Activated CD4-positive, alpha-beta memory T cell treated with anti-CD3 and anti-CD28 coated beads, Interleukin-2, amount 10 ng/mL, durations not matched to agents 7 days and 5 days (primary cell): ENCODE measurements around the gene ISG20L2. TPM values are rescaled to one million over a fixed set of nuclear protein-coding genes. Genes with fewer than 3 reads are reported as not detected.

Experiments used
- CTCF ChIA-PET: fragments of 350-600 bp; sonication (Branson Sonifier 250); formaldehyde crosslinking; loops from one replicate; lab custom pipeline; 2021; ENCODE audit warnings: antibody characterized with exemption, inconsistent platforms; lab: Charles Lee
- POLR2A ChIA-PET: fragments of 350-600 bp; sonication (Branson Sonifier 250); formaldehyde crosslinking; loops from one replicate; lab custom pipeline; 2021; ENCODE audit warnings: antibody characterized with exemption; lab: Charles Lee
- DNase-seq: peaks from one replicate; pipeline ENCODE4 v3.0.0-alpha.2; 2020
- H3K27ac Mint-ChIP-seq: one replicate; pipeline ENCODE4 v1.8.0; 2021; ENCODE audit warnings: mild to moderate bottlenecking, mixed read lengths
- H3K27me3 Mint-ChIP-seq: one replicate; pipeline ENCODE4 v1.8.0; 2021; ENCODE audit warnings: mixed read lengths
- H3K36me3 Mint-ChIP-seq: one replicate; pipeline ENCODE4 v1.8.0; 2021; ENCODE audit warnings: low read depth, mixed read lengths
- H3K4me1 Mint-ChIP-seq: one replicate; pipeline ENCODE4 v1.8.0; 2021; ENCODE audit warnings: mixed read lengths
- H3K4me3 Mint-ChIP-seq: one replicate; pipeline ENCODE4 v1.8.0; 2021; ENCODE audit warnings: mild to moderate bottlenecking, mixed read lengths
- H3K9me3 Mint-ChIP-seq: one replicate; pipeline ENCODE4 v1.8.0; 2021; ENCODE audit warnings: mixed read lengths
- total RNA-seq, 2 experiments: library from RNA; stranded (reverse); gene quantifications; one replicate each; pipeline ENCODE4 v1.2.3, GENCODE V29; 2021

The ISG20L2 gene
- total RNA-seq, 2 experiments from 2014 or later, result 42.0 to 43.3 TPM

DNA sequence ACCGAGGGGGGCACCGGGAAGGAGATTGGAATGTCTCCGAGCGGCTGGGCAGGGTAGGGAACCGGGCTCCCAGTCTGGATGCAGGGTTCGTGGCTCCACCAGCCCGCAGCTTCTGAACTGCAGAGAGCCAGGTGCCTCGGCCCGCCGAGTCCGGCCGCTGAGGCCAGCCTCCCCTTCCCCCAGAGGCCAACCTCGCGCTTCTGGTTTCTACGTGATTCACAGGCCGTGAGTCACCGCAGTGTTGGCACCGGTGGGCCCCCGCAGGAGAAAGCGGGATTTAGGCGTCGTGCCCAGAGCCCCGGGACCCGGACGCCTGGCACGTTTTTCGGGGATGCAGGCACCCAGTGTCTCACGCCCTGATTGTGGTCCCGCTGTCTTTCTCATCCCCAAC lies 23.6 kb downstream of the ISG20L2 start:
- Mint-ChIP-seq H3K36me3 (no peaks in the 10 kb centered on the region), H3K4me3 (no peak overlapping the region), H3K4me1 (peaks cover 21% of the 10 kb centered on the region), H3K9me3 (no peaks in the 10 kb centered on the region), H3K27me3 (peaks cover 38% of the 10 kb centered on the region), H3K27ac (no peak overlapping the region)
- CTCF ChIA-PET, result interaction anchor here (1.3 to 10.7 kb wide), 7 partner anchors 11 to 155 kb away, joined by 6 to 109 read pairs (median 14); partner anchors contain the start of genes INSRR and NTRK1
- POLR2A ChIA-PET, result interaction anchor here (1.3 to 3.3 kb wide), 3 partner anchors 14 to 47 kb away, joined by 3 to 11 read pairs (median 4); partner anchors contain the start of gene HDGF
- peak; percentile 21 for DNase-seq

- ChIA-PET CTCF (interaction anchor here (1.2 to 10.7 kb wide), 3 partner anchors 14 to 24 kb away, joined by 5 to 109 read pairs (median 6); partner anchors contain the start of genes ISG20L2 and METTL25B), POLR2A (interaction anchor here (2.1 to 3.3 kb wide), 2 partner anchors 14 to 43 kb away, joined by 4 to 11 read pairs; no protein-coding TSS in a partner anchor)
- DNase-seq, result no peak
- no peak overlapping the region for H3K4me3 Mint-ChIP-seq
- no peaks in the 10 kb centered on the region for H3K36me3 Mint-ChIP-seq
- no peaks in the 10 kb centered on the region for H3K9me3 Mint-ChIP-seq
- H3K27me3 Mint-ChIP-seq, result peaks cover 38% of the 10 kb centered on the region
- H3K4me1 Mint-ChIP-seq, result peaks cover 21% of the 10 kb centered on the region
- no peak overlapping the region for H3K27ac Mint-ChIP-seq
Measured at GRCh38 chr1:156704166-156704711, 24.3 kb downstream of the ISG20L2 start.

GRCh38 chr1:156703741-156704140 lies 24.8 kb downstream of the ISG20L2 start:
- POLR2A ChIA-PET, result interaction anchor here (3.3 kb wide), 1 partner anchor 13 kb away, joined by 11 read pairs; no protein-coding TSS in a partner anchor
- DNase-seq, result no peak
- Mint-ChIP-seq H3K27me3 (peaks cover 38% of the 10 kb centered on the region), H3K27ac (no peak overlapping the region), H3K4me3 (no peak overlapping the region), H3K4me1 (peaks cover 21% of the 10 kb centered on the region), H3K36me3 (no peaks in the 10 kb centered on the region), H3K9me3 (no peaks in the 10 kb centered on the region)
- CTCF ChIA-PET, result interaction anchor here (1.2 to 10.7 kb wide), 4 partner anchors 14 to 42 kb away, joined by 3 to 109 read pairs (median 6); partner anchors contain the start of genes ISG20L2 and METTL25B

DNA sequence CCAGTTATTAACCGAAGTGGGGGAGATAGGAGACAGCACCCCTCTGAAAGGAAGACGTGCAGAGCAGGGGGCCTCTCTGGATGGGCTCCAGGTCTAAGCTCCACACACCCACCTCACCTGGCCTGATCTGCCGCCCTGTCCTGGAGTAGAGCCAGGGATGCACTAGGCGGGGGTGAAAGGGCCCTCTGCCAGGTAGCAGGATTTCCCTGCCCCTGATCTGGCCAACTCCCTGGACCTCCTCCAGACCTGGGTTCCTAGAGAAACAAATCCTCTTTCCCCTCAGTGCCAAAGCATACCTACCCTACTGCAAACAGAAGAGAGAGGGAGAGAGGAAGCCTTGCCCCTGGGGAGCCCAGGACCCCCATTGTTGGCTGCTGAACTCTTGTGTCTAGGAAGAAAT lies 25.2 kb downstream of the ISG20L2 start:
- Mint-ChIP-seq H3K36me3 (no peaks in the 10 kb centered on the region), H3K27ac (no peak overlapping the region), H3K4me3 (no peak overlapping the region), H3K27me3 (peaks cover 38% of the 10 kb centered on the region), H3K9me3 (no peaks in the 10 kb centered on the region), H3K4me1 (peaks cover 21% of the 10 kb centered on the region)
- ChIA-PET POLR2A (no interaction called here), CTCF (interaction anchor here (1.2 to 10.7 kb wide), 5 partner anchors 13 to 122 kb away, joined by 3 to 109 read pairs (median 5); partner anchors contain the start of genes ISG20L2 and METTL25B)
- DNase-seq, result no peak

- DNase-seq, result no peak
- no peak overlapping the region for H3K4me3 Mint-ChIP-seq
- peaks cover 35% of the 10 kb centered on the region for H3K27me3 Mint-ChIP-seq
- no peaks in the 10 kb centered on the region for H3K9me3 Mint-ChIP-seq
- no peak overlapping the region for H3K27ac Mint-ChIP-seq
- CTCF ChIA-PET, result interaction anchor here (0.7 to 10.7 kb wide), 3 partner anchors 11 to 148 kb away, joined by 3 to 109 read pairs (median 4); no protein-coding TSS in a partner anchor
- POLR2A ChIA-PET, result no interaction called here
- H3K36me3 Mint-ChIP-seq, result no peaks in the 10 kb centered on the region
- H3K4me1 Mint-ChIP-seq, result peaks cover 9% of the 10 kb centered on the region
Measured at GRCh38 chr1:156700736-156701531, 27.6 kb downstream of the ISG20L2 start.

DNA sequence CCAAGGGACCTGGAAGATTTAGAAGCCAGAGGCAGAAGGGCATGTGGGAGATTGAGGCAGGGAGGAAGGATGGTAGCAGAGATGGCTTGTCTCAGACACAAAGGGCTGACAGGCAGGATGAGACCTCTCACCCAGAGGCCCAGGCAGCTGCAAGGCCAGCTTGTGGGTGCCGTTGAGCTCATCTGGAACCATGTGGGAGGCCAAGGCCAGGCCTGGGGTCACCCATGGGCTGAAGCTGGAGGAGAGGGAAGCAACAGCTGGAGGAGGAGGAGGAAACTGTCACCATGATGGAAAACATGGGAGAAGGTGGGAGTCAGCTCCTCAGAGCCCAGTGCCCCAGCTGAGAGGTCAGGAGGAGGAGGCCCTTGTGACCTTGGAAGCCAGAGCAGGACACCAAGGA lies 29.6 kb downstream of the ISG20L2 start:
- Mint-ChIP-seq H3K4me3 (no peak overlapping the region), H3K27ac (no peak overlapping the region), H3K36me3 (no peaks in the 10 kb centered on the region), H3K4me1 (no peaks in the 10 kb centered on the region), H3K27me3 (peaks cover 25% of the 10 kb centered on the region), H3K9me3 (no peaks in the 10 kb centered on the region)
- no peak for DNase-seq
- CTCF ChIA-PET, result interaction anchor here (1.9 to 10.7 kb wide), 2 partner anchors 9 to 27 kb away, joined by 5 to 109 read pairs; no protein-coding TSS in a partner anchor
- POLR2A ChIA-PET, result no interaction called here

GRCh38 chr1:156697481-156697880 lies 31.1 kb downstream of the ISG20L2 start:
- H3K36me3 Mint-ChIP-seq, result no peaks in the 10 kb centered on the region
- DNase-seq, result no peak
- CTCF ChIA-PET, result interaction anchor here (1.2 to 10.7 kb wide), 2 partner anchors 7 to 10 kb away, joined by 3 to 109 read pairs; no protein-coding TSS in a partner anchor
- H3K27me3 Mint-ChIP-seq, result peaks cover 31% of the 10 kb centered on the region
- H3K9me3 Mint-ChIP-seq, result no peaks in the 10 kb centered on the region
- no peak overlapping the region for H3K4me3 Mint-ChIP-seq
- H3K4me1 Mint-ChIP-seq, result peaks cover 3% of the 10 kb centered on the region
- POLR2A ChIA-PET, result interaction anchor here (1.0 kb wide), 1 partner anchor 18 kb away, joined by 3 read pairs; no protein-coding TSS in a partner anchor
- H3K27ac Mint-ChIP-seq, result no peak overlapping the region

DNA sequence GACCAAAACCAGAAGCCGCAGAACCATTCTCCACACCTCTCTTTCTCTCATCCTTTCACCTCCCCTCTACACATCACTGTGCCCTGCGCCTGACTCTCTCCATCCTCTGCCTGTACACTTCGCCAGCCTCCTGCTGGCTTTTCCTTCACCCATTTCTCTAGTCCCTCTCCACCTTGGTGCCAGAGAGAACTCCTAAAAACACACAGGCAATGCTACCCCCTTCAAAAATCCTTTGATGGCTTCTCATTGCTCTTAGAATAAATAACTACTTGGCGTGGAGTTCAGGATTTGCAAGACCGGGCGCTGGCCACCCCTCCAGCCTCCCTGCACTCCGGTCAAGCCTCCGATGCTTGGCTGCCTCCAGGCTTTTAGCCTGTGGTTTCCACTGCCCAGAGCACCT lies 31.8 kb downstream of the ISG20L2 start:
- Mint-ChIP-seq H3K9me3 (no peaks in the 10 kb centered on the region), H3K36me3 (no peaks in the 10 kb centered on the region), H3K4me3 (no peak overlapping the region), H3K27me3 (peaks cover 38% of the 10 kb centered on the region), H3K27ac (no peak overlapping the region), H3K4me1 (peaks cover 7% of the 10 kb centered on the region)
- DNase-seq, result no peak
- POLR2A ChIA-PET, result interaction anchor here (1.0 kb wide), 1 partner anchor 19 kb away, joined by 3 read pairs; no protein-coding TSS in a partner anchor
- CTCF ChIA-PET, result no interaction called here

DNA sequence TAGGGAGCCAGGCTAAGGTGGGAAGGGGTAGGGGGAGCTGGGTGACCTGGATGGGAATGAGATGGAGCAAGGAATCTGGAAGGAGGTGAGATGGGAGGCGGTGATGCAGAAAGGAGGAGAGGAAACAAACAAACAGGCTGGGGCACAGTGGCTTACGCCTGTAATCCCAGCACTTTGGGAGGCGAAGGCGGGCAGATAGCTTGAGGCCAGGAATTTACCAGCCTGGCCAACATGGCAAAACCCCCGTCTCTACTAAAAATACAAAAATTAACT lies 33.9 kb downstream of the ISG20L2 start:
- DNase-seq, result no peak
- H3K4me1 Mint-ChIP-seq, result peaks cover 10% of the 10 kb centered on the region
- H3K4me3 Mint-ChIP-seq, result no peak overlapping the region
- CTCF ChIA-PET, result interaction anchor here (1.0 to 2.1 kb wide), 3 partner anchors 11 to 31 kb away, joined by 4 to 5 read pairs (median 5); no protein-coding TSS in a partner anchor
- H3K27me3 Mint-ChIP-seq, result peaks cover 60% of the 10 kb centered on the region
- POLR2A ChIA-PET, result no interaction called here
- no peak overlapping the region for H3K27ac Mint-ChIP-seq
- no peaks in the 10 kb centered on the region for H3K36me3 Mint-ChIP-seq
- no peaks in the 10 kb centered on the region for H3K9me3 Mint-ChIP-seq

GRCh38 chr1:156693848-156694689 lies 34.5 kb downstream of the ISG20L2 start:
- POLR2A ChIA-PET, result interaction anchor here (0.7 kb wide), 1 partner anchor 47 kb away, joined by 3 read pairs; no protein-coding TSS in a partner anchor
- H3K27ac Mint-ChIP-seq, result no peak overlapping the region

GRCh38 chr1:156692925-156693847 lies 35.4 kb downstream of the ISG20L2 start:
- Mint-ChIP-seq H3K4me1 (peaks cover 15% of the 10 kb centered on the region), H3K9me3 (no peaks in the 10 kb centered on the region), H3K27me3 (peaks cover 74% of the 10 kb centered on the region), H3K27ac (no peak overlapping the region), H3K36me3 (no peaks in the 10 kb centered on the region), H3K4me3 (no peak overlapping the region)
- no peak for DNase-seq
- ChIA-PET POLR2A (no interaction called here), CTCF (interaction anchor here (1.2 to 5.8 kb wide), 2 partner anchors 13 to 198 kb away, joined by 4 to 57 read pairs; partner anchors contain the start of gene CRABP2)

More at GRCh38 chr1:156693848-156694689, 34.5 kb downstream of the ISG20L2 start:
- peaks cover 65% of the 10 kb centered on the region for H3K27me3 Mint-ChIP-seq
- H3K4me1 Mint-ChIP-seq, result peaks cover 15% of the 10 kb centered on the region
- no peak for DNase-seq
- H3K4me3 Mint-ChIP-seq, result no peak overlapping the region
- no peaks in the 10 kb centered on the region for H3K36me3 Mint-ChIP-seq
- H3K9me3 Mint-ChIP-seq, result no peaks in the 10 kb centered on the region
- CTCF ChIA-PET, result interaction anchor here (1.0 to 2.1 kb wide), 3 partner anchors 10 to 32 kb away, joined by 4 to 5 read pairs (median 5); no protein-coding TSS in a partner anchor
